Endothelial cell of umbilical vein (primary cell): ENCODE data around the gene BRF1.

ENCODE experiments used
- FOS ChIP-seq: IDR thresholded peaks from 2 replicates; pipeline ENCODE4 v1.6.1; 2011; ENCODE audit warnings: mild to moderate bottlenecking, low read length, moderate library complexity, borderline replicate concordance; ENCODE audit not compliant: insufficient read depth
- GATA2 ChIP-seq: IDR thresholded peaks from 2 replicates; pipeline ENCODE4 v1.7.0; 2011; ENCODE audit warnings: low read depth, mild to moderate bottlenecking, moderate library complexity, mixed read lengths, low read length; ENCODE audit not compliant: insufficient read length, insufficient read depth
- JUN ChIP-seq: IDR thresholded peaks from 2 replicates; pipeline ENCODE4 v1.6.1; 2011; ENCODE audit warnings: borderline replicate concordance, low read depth; ENCODE audit not compliant: insufficient read length, insufficient read depth
- MYC ChIP-seq: IDR thresholded peaks from one replicate; pipeline ENCODE4 v1.6.1; 2011; ENCODE audit warnings: mild to moderate bottlenecking, low read depth, low read length
- POLR2A ChIP-seq: IDR thresholded peaks from 2 replicates; pipeline ENCODE4 v1.6.1; 2012; ENCODE audit warnings: low read depth, mild to moderate bottlenecking, control low read depth, low read length
- POLR2AphosphoS5 ChIP-seq: IDR thresholded peaks from 2 replicates; pipeline ENCODE4 v1.6.1; 2012; ENCODE audit warnings: low read depth, mild to moderate bottlenecking, control low read depth, low read length, moderate library complexity; ENCODE audit not compliant: insufficient read depth
- TF ChIP-seq, protein P1 (sequence below): IDR thresholded peaks from 2 replicates; pipeline ENCODE4 v1.6.1; 2011; ENCODE audit not compliant: insufficient read depth, insufficient read length
- TF ChIP-seq, protein P2 (sequence below), 2 donors: IDR thresholded peaks; 1 replicate in 1 of 2; 2 replicates in 1 of 2; pipeline ENCODE4 v1.5.1; 2011; ENCODE audit warnings: low read length in 2 of 2, mild to moderate bottlenecking in 2 of 2, moderate library complexity in 2 of 2, control low read depth in 1 of 2, inconsistent platforms in 1 of 2, low read depth in 1 of 2; ENCODE audit not compliant: insufficient read depth in 1 of 2; ENCODE audit errors: extremely low read depth in 1 of 2

DNA sequence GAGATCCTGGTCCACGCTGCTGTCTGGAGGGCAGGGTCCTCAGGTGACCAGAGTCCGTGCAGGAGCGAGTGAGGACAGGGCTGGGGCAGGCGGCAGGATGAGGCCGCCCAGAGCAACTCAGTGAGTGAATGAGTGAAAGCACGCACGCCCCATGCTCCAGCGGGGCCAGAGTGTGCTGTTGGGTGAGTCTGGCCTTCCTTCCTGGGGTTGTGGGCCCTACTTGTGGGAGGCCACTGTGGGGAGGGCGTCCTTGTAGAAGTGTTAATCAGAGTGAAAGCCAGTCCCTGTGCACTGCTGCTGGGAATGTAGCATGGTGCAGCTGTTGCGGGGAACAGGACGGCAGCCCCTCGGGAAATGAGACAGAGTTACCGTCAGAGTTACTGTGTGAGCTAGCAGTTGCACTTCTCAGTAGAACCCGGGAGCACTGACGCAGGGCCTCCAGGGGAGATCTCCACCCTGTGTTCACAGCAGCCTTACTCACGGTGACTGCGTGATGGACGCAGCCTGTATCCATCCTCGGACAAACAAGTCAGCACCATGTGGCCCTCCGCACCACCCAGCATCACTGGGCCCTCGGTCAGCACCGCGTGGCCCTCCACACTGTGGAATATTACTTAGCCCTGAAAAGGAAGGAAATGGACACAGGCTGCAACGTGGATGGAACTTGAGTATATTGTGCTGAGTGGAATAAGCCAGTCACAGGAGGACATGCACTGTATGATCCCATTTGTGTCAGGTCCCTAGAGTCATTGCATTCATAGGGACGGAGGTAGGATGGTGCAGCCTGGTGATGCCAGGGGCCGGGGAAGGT, 35.9 kb upstream of the BRF1 start:
- TF ChIP-seq, protein P1, sequence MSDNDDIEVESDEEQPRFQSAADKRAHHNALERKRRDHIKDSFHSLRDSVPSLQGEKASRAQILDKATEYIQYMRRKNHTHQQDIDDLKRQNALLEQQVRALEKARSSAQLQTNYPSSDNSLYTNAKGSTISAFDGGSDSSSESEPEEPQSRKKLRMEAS: no peak
- TF ChIP-seq JUN (no peak), POLR2A (no peak), POLR2AphosphoS5 (no peak), FOS (no peak), MYC (no peak), GATA2 (no peak)
- TF ChIP-seq, protein P2, sequence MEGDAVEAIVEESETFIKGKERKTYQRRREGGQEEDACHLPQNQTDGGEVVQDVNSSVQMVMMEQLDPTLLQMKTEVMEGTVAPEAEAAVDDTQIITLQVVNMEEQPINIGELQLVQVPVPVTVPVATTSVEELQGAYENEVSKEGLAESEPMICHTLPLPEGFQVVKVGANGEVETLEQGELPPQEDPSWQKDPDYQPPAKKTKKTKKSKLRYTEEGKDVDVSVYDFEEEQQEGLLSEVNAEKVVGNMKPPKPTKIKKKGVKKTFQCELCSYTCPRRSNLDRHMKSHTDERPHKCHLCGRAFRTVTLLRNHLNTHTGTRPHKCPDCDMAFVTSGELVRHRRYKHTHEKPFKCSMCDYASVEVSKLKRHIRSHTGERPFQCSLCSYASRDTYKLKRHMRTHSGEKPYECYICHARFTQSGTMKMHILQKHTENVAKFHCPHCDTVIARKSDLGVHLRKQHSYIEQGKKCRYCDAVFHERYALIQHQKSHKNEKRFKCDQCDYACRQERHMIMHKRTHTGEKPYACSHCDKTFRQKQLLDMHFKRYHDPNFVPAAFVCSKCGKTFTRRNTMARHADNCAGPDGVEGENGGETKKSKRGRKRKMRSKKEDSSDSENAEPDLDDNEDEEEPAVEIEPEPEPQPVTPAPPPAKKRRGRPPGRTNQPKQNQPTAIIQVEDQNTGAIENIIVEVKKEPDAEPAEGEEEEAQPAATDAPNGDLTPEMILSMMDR (IDR thresholded peaks at IDR 0.05; ENCODE audit: extremely low read depth in 1 of 2, insufficient read depth in 1 of 2, low read depth in 1 of 2, low read length in 2 of 2): no peak
